ENCODE results near the gene PIEZO2. TPM values are rescaled to one million over a fixed set of nuclear protein-coding genes. Genes with fewer than 3 reads are reported as not detected.

Gene PIEZO2
- total and polyA plus RNA-seq, 2 of the 8 experiments (the other 6 are each of a cell fraction or from before 2014, with no cell fraction given) = 4.7 to 16.5 TPM

- Histone ChIP-seq H2AK5ac (ENCODE audit: low read depth, low read length) (no peak overlapping the region), H2BK12ac (ENCODE audit: low read depth, low read length) (no peak overlapping the region), H3K4me2 (ENCODE audit: insufficient read depth in 1 of 2, low read depth in 2 of 2, low read length in 2 of 2) (no peak overlapping the region), H3K4me1 (replicated peaks in 1 of 4; ENCODE audit: control insufficient read depth in 3 of 4, insufficient read depth in 4 of 4, low read length in 3 of 4) (no peaks in the 10 kb centered on the region), H2BK5ac (ENCODE audit: low read depth, low read length) (no peak overlapping the region), H4K91ac (replicated peaks; ENCODE audit: insufficient read length, low read length) (no peak overlapping the region), H2AFZ (ENCODE audit: low read length) (no peak overlapping the region), H2BK15ac (ENCODE audit: low read length) (no peak overlapping the region), H3K9me3 (ENCODE audit: insufficient read depth in 2 of 2, low read depth in 1 of 2, low read length in 1 of 2) (no peaks in the 10 kb centered on the region), H3K9ac (replicated peaks in 1 of 4; ENCODE audit: extremely low read depth in 1 of 4, low read depth in 3 of 4, low read length in 3 of 4) (no peak overlapping the region), H3K27me3 (replicated peaks in 1 of 4; ENCODE audit: control insufficient read depth in 3 of 4, extremely low read depth in 1 of 4, insufficient read depth in 3 of 4, low read length in 3 of 4) (no peaks in the 10 kb centered on the region), H2BK20ac (ENCODE audit: low read length) (no peak overlapping the region), H3K27ac (ENCODE audit: low read depth, low read length) (no peak overlapping the region), H3K36me3 (ENCODE audit: control insufficient read depth in 2 of 4, insufficient read depth in 4 of 4, low read length in 3 of 4) (no peaks in the 10 kb centered on the region; a peak in 1 of 8 replicates), H3K79me1 (ENCODE audit: low read depth, low read length) (no peaks in the 10 kb centered on the region), H3K4ac (replicated peaks; ENCODE audit: insufficient read length, low read depth, low read length) (no peak overlapping the region), H3K4me3 (ENCODE audit: extremely low read depth in 1 of 4, insufficient read depth in 2 of 4, low read depth in 3 of 4, low read length in 4 of 4) (no peak overlapping the region), H3K18ac (ENCODE audit: extremely low read depth, low read length) (no peak overlapping the region), H4K5ac (ENCODE audit: insufficient read length, low read depth, low read length) (no peak overlapping the region), H2BK120ac (replicated peaks; ENCODE audit: low read depth, low read length) (no peak overlapping the region), H3K23ac (ENCODE audit: insufficient read length) (no peak overlapping the region), H3K56ac (replicated peaks; ENCODE audit: insufficient read length, low read depth, low read length) (no peak overlapping the region), H4K8ac (ENCODE audit: extremely low read depth, insufficient read depth, low read length) (no peak overlapping the region), H3K14ac (ENCODE audit: insufficient read length) (no peak overlapping the region), H3K79me2 (ENCODE audit: control insufficient read depth in 1 of 2, insufficient read depth in 2 of 2, low read length in 2 of 2) (no peaks in the 10 kb centered on the region), H3K23me2 (ENCODE audit: low read depth, low read length) (no peaks in the 10 kb centered on the region), H4K20me1 (replicated peaks in 1 of 2; ENCODE audit: control insufficient read depth in 1 of 2, insufficient read depth in 2 of 2, low read length in 2 of 2) (no peaks in the 10 kb centered on the region)
- TF ChIP-seq CEBPB (IDR thresholded peaks at IDR 0.05; ENCODE audit: low read depth, low read length) (no peak), GTF2F1 (IDR thresholded peaks at IDR 0.05; ENCODE audit: borderline replicate concordance, low read depth, low read length) (no peak), HDAC2 (IDR thresholded peaks at IDR 0.05; ENCODE audit: borderline replicate concordance in 1 of 2, low read depth in 2 of 2, low read length in 2 of 2) (no peak)
- no peak for FAIRE-seq
- 94% methylated on average over 6 of the region's 6 CpGs; no CpG with 5 or more reads in 1 of the 2 experiments for WGBS, 2 experiments (ENCODE audit: extremely low coverage in 1 of 2, insufficient coverage in 1 of 2, insufficient read length in 1 of 2, insufficient replicate concordance in 2 of 2, low coverage in 1 of 2, low lambda C conversion rate in 2 of 2, missing lambda C conversion rate in 1 of 2)
- POLR2A ChIA-PET (ENCODE audit: partially characterized antibody) = no interaction called here
- CTCF ChIA-PET (ENCODE audit: partially characterized antibody) = interaction anchor here (0.7 to 1.9 kb wide), 2 partner anchors 10 to 384 kb away, joined by 3 to 5 read pairs; no protein-coding TSS in a partner anchor
- DNase-seq (ENCODE audit: low read depth in 1 of 2, low spot score in 2 of 2) = no peak
Observed at GRCh38 chr18:10776493-10776892, 372.9 kb downstream of the PIEZO2 start.
